Activated naive CD8-positive, alpha-beta T cell (primary cell): Measurements from ENCODE around the gene MAPT.
"Not testable (repeated sequence)": the region's sequence is repeated elsewhere in the genome, so short reads cannot be mapped to it uniquely, and the experiment has no call there.

Source experiments
- H3K27ac Mint-ChIP-seq: one replicate; pipeline ENCODE4 v1.8.0; 2021; ENCODE audit warnings: mixed read lengths
- H3K27me3 Mint-ChIP-seq: one replicate; pipeline ENCODE4 v1.8.0; 2021; ENCODE audit warnings: mixed read lengths
- H3K36me3 Mint-ChIP-seq: one replicate; pipeline ENCODE4 v1.8.0; 2021; ENCODE audit warnings: mixed read lengths
- H3K4me1 Mint-ChIP-seq: one replicate; pipeline ENCODE4 v1.8.0; 2021; ENCODE audit warnings: low read depth, mixed read lengths
- H3K4me3 Mint-ChIP-seq: one replicate; pipeline ENCODE4 v1.8.0; 2021; ENCODE audit warnings: mild to moderate bottlenecking, mixed read lengths
- H3K9me3 Mint-ChIP-seq: one replicate; pipeline ENCODE4 v1.8.0; 2021; ENCODE audit warnings: low read depth, mixed read lengths

The MAPT gene

GRCh38 chr17:45996282-45996937 lies 102.1 kb downstream of the MAPT start:
- no peak overlapping the region for H3K4me3 Mint-ChIP-seq
- H3K9me3 Mint-ChIP-seq, result no peaks in the 10 kb centered on the region
- no peaks in the 10 kb centered on the region for H3K36me3 Mint-ChIP-seq
- H3K4me1 Mint-ChIP-seq, result no peaks in the 10 kb centered on the region
- H3K27ac Mint-ChIP-seq, result no peak overlapping the region
- no peaks in the 10 kb centered on the region for H3K27me3 Mint-ChIP-seq

DNA sequence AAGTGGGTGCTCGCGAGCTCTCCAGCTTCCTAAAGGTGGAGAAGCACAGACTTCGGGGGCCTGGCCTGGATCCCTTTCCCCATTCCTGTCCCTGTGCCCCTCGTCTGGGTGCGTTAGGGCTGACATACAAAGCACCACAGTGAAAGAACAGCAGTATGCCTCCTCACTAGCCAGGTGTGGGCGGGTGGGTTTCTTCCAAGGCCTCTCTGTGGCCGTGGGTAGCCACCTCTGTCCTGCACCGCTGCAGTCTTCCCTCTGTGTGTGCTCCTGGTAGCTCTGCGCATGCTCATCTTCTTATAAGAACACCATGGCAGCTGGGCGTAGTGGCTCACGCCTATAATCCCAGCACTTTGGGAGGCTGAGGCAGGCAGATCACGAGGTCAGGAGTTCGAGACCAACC lies 102.8 kb downstream of the MAPT start:
- Mint-ChIP-seq H3K4me3 (no peak overlapping the region), H3K27me3 (no peaks in the 10 kb centered on the region), H3K9me3 (no peaks in the 10 kb centered on the region), H3K27ac (no peak overlapping the region), H3K36me3 (no peaks in the 10 kb centered on the region), H3K4me1 (no peaks in the 10 kb centered on the region)

GRCh38 chr17:45997624-45998023 lies 103.3 kb downstream of the MAPT start:
- no peaks in the 10 kb centered on the region for H3K36me3 Mint-ChIP-seq
- H3K9me3 Mint-ChIP-seq, result no peaks in the 10 kb centered on the region
- no peak overlapping the region for H3K4me3 Mint-ChIP-seq
- no peak overlapping the region for H3K27ac Mint-ChIP-seq
- H3K4me1 Mint-ChIP-seq, result no peaks in the 10 kb centered on the region
- no peaks in the 10 kb centered on the region for H3K27me3 Mint-ChIP-seq

DNA sequence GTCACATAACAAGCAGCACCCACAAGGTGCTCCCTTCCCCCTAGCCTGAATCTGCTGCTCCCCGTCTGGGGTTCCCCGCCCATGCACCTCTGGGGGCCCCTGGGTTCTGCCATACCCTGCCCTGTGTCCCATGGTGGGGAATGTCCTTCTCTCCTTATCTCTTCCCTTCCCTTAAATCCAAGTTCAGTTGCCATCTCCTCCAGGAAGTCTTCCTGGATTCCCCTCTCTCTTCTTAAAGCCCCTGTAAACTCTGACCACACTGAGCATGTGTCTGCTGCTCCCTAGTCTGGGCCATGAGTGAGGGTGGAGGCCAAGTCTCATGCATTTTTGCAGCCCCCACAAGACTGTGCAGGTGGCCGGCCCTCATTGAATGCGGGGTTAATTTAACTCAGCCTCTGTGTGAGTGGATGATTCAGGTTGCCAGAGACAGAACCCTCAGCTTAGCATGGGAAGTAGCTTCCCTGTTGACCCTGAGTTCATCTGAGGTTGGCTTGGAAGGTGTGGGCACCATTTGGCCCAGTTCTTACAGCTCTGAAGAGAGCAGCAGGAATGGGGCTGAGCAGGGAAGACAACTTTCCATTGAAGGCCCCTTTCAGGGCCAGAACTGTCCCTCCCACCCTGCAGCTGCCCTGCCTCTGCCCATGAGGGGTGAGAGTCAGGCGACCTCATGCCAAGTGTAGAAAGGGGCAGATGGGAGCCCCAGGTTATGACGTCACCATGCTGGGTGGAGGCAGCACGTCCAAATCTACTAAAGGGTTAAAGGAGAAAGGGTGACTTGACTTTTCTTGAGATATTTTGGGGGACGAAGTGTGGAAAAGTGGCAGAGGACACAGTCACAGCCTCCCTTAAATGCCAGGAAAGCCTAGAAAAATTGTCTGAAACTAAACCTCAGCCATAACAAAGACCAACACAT lies 104.9 kb downstream of the MAPT start, which contains the start of gene STH:
STH (plus strand) TSS at position 264 of the 913 bp plus-strand sequence; CDS start at position 294, 30 bp downstream.
- no peaks in the 10 kb centered on the region for H3K4me1 Mint-ChIP-seq

DNA sequence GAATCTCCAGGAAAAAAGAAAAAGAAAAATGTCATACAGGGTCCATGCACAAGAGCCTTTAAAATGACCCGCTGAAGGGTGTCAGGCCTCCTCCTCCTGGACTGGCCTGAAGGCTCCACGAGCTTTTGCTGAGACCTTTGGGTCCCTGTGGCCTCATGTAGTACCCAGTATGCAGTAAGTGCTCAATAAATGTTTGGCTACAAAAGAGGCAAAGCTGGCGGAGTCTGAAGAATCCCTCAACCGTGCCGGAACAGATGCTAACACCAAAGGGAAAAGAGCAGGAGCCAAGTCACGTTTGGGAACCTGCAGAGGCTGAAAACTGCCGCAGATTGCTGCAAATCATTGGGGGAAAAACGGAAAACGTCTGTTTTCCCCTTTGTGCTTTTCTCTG lies 105.5 kb downstream of the MAPT start:
- Mint-ChIP-seq H3K27ac (no peak overlapping the region), H3K4me3 (no peak overlapping the region), H3K9me3 (no peaks in the 10 kb centered on the region), H3K4me1 (no peaks in the 10 kb centered on the region), H3K36me3 (no peaks in the 10 kb centered on the region), H3K27me3 (no peaks in the 10 kb centered on the region)

More for the DNA sequence above, 104.9 kb downstream of the MAPT start, which contains the start of gene STH:
- H3K27ac Mint-ChIP-seq, result no peak within 1 kb of the TSS
- no peaks in the 10 kb centered on the region for H3K9me3 Mint-ChIP-seq
- no peak within 1 kb of the TSS for H3K4me3 Mint-ChIP-seq
- H3K36me3 Mint-ChIP-seq, result no peaks in the 10 kb centered on the region
- H3K27me3 Mint-ChIP-seq, result no peaks in the 10 kb centered on the region

- no peak overlapping the region for H3K4me3 Mint-ChIP-seq
- no peaks in the 10 kb centered on the region for H3K4me1 Mint-ChIP-seq
- no peak overlapping the region for H3K27ac Mint-ChIP-seq
- H3K27me3 Mint-ChIP-seq, result no peaks in the 10 kb centered on the region
- no peaks in the 10 kb centered on the region for H3K9me3 Mint-ChIP-seq
- H3K36me3 Mint-ChIP-seq, result no peaks in the 10 kb centered on the region
Observed at GRCh38 chr17:46000292-46000691, 105.9 kb downstream of the MAPT start.

GRCh38 chr17:46000757-46001156 lies 106.4 kb downstream of the MAPT start:
- Mint-ChIP-seq H3K9me3 (no peaks in the 10 kb centered on the region), H3K27ac (no peak overlapping the region), H3K4me1 (no peaks in the 10 kb centered on the region), H3K4me3 (no peak overlapping the region), H3K27me3 (no peaks in the 10 kb centered on the region), H3K36me3 (no peaks in the 10 kb centered on the region)

GRCh38 chr17:46001390-46002310 lies 107.3 kb downstream of the MAPT start:
- no peaks in the 10 kb centered on the region for H3K36me3 Mint-ChIP-seq
- no peaks in the 10 kb centered on the region for H3K4me1 Mint-ChIP-seq
- peaks cover 3% of the 10 kb centered on the region for H3K27me3 Mint-ChIP-seq
- H3K27ac Mint-ChIP-seq, result no peak overlapping the region
- no peaks in the 10 kb centered on the region for H3K9me3 Mint-ChIP-seq
- no peak overlapping the region for H3K4me3 Mint-ChIP-seq

DNA sequence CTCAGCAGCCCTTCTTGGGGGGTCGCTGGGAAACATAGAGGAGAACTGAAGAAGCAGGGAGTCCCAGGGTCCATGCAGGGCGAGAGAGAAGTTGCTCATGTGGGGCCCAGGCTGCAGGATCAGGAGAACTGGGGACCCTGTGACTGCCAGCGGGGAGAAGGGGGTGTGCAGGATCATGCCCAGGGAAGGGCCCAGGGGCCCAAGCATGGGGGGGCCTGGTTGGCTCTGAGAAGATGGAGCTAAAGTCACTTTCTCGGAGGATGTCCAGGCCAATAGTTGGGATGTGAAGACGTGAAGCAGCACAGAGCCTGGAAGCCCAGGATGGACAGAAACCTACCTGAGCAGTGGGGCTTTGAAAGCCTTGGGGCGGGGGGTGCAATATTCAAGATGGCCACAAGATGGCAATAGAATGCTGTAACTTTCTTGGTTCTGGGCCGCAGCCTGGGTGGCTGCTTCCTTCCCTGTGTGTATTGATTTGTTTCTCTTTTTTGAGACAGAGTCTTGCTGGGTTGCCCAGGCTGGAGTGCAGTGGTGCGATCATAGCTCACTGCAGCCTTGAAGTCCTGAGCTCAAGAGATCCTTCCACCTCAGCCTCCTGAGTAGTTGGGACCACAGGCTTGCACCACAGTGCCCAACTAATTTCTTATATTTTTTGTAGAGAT lies 108.1 kb downstream of the MAPT start:
- no peaks in the 10 kb centered on the region for H3K36me3 Mint-ChIP-seq
- no peaks in the 10 kb centered on the region for H3K9me3 Mint-ChIP-seq
- H3K27me3 Mint-ChIP-seq, result peaks cover 3% of the 10 kb centered on the region
- H3K4me1 Mint-ChIP-seq, result no peaks in the 10 kb centered on the region
- no peak overlapping the region for H3K27ac Mint-ChIP-seq
- no peak overlapping the region for H3K4me3 Mint-ChIP-seq

DNA sequence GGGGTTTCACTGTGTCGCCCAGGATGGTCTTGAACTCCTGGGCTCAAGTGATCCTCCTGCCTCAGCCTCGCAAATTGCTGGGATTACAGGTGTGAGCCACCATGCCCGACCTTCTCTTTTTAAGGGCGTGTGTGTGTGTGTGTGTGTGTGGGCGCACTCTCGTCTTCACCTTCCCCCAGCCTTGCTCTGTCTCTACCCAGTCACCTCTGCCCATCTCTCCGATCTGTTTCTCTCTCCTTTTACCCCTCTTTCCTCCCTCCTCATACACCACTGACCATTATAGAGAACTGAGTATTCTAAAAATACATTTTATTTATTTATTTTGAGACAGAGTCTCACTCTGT lies 108.6 kb downstream of the MAPT start:
- no peak overlapping the region for H3K27ac Mint-ChIP-seq

DNA sequence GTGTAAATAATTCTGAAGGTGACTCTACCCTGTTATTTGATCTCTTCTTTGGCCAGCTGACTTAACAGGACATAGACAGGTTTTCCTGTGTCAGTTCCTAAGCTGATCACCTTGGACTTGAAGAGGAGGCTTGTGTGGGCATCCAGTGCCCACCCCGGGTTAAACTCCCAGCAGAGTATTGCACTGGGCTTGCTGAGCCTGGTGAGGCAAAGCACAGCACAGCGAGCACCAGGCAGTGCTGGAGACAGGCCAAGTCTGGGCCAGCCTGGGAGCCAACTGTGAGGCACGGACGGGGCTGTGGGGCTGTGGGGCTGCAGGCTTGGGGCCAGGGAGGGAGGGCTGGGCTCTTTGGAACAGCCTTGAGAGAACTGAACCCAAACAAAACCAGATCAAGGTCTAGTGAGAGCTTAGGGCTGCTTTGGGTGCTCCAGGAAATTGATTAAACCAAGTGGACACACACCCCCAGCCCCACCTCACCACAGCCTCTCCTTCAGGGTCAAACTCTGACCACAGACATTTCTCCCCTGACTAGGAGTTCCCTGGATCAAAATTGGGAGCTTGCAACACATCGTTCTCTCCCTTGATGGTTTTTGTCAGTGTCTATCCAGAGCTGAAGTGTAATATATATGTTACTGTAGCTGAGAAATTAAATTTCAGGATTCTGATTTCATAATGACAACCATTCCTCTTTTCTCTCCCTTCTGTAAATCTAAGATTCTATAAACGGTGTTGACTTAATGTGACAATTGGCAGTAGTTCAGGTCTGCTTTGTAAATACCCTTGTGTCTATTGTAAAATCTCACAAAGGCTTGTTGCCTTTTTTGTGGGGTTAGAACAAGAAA lies 109.8 kb downstream of the MAPT start:
- Mint-ChIP-seq H3K36me3 (no peaks in the 10 kb centered on the region), H3K27ac (no peak overlapping the region), H3K4me1 (no peaks in the 10 kb centered on the region), H3K4me3 (no peak overlapping the region), H3K9me3 (no peaks in the 10 kb centered on the region), H3K27me3 (peaks cover 3% of the 10 kb centered on the region)

More for the DNA sequence above, 108.6 kb downstream of the MAPT start:
- H3K36me3 Mint-ChIP-seq, result no peaks in the 10 kb centered on the region
- peaks cover 3% of the 10 kb centered on the region for H3K27me3 Mint-ChIP-seq
- no peaks in the 10 kb centered on the region for H3K9me3 Mint-ChIP-seq
- H3K4me3 Mint-ChIP-seq, result no peak overlapping the region
- no peaks in the 10 kb centered on the region for H3K4me1 Mint-ChIP-seq

GRCh38 chr17:46006082-46006481 lies 111.7 kb downstream of the MAPT start:
- not testable (repeated sequence) for H3K27ac Mint-ChIP-seq, H3K4me1 Mint-ChIP-seq, H3K9me3 Mint-ChIP-seq, H3K4me3 Mint-ChIP-seq, H3K36me3 Mint-ChIP-seq, H3K27me3 Mint-ChIP-seq

- Mint-ChIP-seq H3K4me1 (no peaks in the 10 kb centered on the region), H3K9me3 (no peaks in the 10 kb centered on the region), H3K27me3 (peaks cover 3% of the 10 kb centered on the region), H3K36me3 (no peaks in the 10 kb centered on the region), H3K4me3 (no peak overlapping the region), H3K27ac (no peak overlapping the region)
Observed at GRCh38 chr17:46007461-46007965, 113.2 kb downstream of the MAPT start.
